Esophagus muscularis mucosa (tissue), 2 donors: Measurements from ENCODE around the gene CAAP1.

Experiments used
- EP300 ChIP-seq: sonication (generic); formaldehyde crosslinking; IDR thresholded peaks from one replicate; pipeline ENCODE4 v1.6.1; 2017; ENCODE audit warnings: antibody characterized with exemption
- POLR2A ChIP-seq: fragments of 450-650 bp; IDR thresholded peaks from one replicate; pipeline ENCODE4 v1.6.1; 2017; ENCODE audit warnings: antibody characterized with exemption, moderate library complexity, mild to moderate bottlenecking, low read depth

- no peak for TF ChIP-seq POLR2A
- no peak for TF ChIP-seq EP300
These were observed 43.2 kb upstream of the CAAP1 start for GRCh38 chr9:26935847-26936246.
